ENCODE results near the gene BSN. TPM values are rescaled to one million over a fixed set of nuclear protein-coding genes. Genes with fewer than 3 reads are reported as not detected.
"Not testable (repeated sequence)": the region's sequence is repeated elsewhere in the genome, so short reads cannot be mapped to it uniquely, and the experiment has no call there.

The BSN gene
- total RNA-seq, 6 experiments from 2014 or later: 0.31 to 0.68 (median 0.50) TPM

DNA sequence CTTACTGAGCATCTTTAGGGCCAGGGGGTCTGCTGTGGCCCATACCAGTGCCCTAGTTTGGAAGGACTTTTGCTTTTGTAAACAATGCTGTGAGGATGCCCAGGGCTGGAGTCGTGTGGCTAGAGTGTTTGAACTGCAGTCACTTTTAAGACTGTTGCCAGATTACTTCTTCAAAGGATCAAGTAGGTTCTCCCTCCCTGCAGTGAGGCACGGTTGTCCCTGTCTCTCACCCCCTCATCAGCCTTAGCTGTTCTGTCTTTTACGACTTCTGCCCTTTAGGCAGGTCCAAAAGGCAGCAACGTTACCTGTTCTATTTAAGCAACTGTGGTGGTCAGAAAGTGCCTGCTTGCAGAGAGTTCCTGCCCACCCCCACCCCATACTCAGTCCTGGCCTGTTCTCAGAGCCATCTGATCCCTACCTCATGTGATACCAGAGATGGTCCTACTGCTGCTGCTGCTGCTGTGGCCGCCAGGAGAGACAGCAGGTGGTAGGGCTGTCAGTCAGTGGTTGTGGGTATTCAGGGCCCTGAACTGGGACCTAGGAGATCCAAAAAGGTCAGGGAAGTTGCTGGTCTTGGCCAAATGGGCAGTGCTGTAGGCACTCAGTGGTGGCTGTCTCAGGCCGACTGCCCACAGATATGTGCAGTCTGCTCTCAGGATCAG lies 140.3 kb downstream of the BSN start:
- WGBS (ENCODE audit: insufficient coverage, low coverage, low lambda C conversion rate, missing lambda C conversion rate): 42% methylated on average over 4 of the region's 6 CpGs
- H3K9me3 ChIP-seq; H3K27me3 ChIP-seq; DNase-seq; intact Hi-C loops (cut with DNase I); H3K27ac ChIP-seq; H3K4me3 ChIP-seq; ATAC-seq: not testable (repeated sequence)
- Histone ChIP-seq H3K4me1 (peaks cover 0 to 18% (median 0%) of the 10 kb centered on the region in 4 donors), H3K36me3 (peaks cover 0 to 19% (median 5%) of the 10 kb centered on the region in 4 donors)

DNA sequence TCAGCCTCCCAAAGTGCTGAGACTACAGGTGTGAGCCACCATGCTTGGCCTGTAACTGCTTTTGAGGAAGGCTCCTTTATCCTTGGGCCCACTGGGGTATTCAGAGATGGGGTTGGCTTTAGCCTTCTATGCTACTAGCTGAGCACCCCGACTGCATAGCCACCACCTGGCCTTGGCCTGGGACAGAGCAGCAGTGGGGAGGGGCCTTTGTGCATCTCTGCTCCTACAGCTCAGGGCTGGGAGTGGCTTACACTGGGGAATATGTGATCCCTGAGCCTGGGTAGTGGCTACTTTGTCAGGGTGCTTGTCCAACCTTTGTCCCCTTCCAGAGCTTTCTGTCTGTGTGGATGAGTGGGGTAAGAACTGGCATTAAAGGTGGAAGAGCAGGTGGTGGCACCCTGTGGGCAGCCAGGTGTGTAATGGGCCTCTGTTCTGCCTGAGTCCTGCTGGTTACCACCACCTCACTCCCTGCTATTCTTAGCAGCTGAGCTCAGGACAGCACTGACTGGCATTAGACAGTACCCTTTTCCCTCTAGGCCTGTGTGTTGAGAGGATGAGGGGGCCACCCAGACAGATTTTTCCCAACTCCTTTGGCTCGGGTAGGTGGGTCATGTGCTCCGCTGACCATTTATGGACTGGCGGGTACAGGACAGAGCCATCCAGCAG lies 141.2 kb downstream of the BSN start:
- DNase-seq; intact Hi-C loops (cut with DNase I): not testable (repeated sequence)

DNA sequence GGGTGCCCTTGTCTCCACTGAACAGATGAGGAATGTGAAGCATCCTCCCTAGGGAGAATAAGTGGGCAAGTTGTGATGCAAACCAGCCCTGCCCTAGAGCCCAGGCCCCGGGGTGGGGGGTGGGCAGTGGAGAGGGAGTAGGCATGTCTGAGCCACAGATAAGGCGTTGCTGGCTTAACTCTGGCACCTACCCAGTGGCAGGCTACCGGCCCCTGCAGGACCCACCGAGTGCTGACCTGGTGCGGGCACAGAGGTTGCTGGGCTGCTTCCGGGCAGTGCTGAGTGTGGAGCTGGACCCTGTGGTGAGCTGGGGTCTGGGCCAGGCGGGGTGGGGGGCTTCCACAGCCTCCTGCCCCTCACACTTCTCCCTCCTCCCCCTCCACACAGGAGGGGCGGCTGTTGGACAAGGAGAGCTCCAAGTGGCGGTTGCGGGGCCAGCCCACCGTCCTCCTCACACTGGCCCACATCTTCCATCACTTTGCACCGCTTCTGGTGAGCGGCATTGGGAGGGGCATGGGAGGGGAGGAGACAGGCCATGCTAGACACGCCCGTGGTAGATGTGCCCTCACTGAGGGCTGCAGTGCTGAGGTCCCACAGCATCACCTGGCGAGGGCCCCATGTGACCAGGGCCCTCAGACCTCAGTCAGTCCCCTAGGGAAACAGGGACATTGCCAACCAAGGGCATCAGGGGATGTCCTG lies 145.2 kb downstream of the BSN start:
- no peak for DNase-seq
- ATAC-seq: no peak
- Histone ChIP-seq H3K36me3 (peaks cover 0 to 52% (median 12%) of the 10 kb centered on the region in 4 donors), H3K27ac (no peak overlapping the region), H3K27me3 (no peaks in the 10 kb centered on the region), H3K4me1 (no peaks in the 10 kb centered on the region), H3K9me3 (no peaks in the 10 kb centered on the region), H3K4me3 (no peak overlapping the region)
- 69% methylated on average over 2 of the region's 16 CpGs for WGBS (ENCODE audit: insufficient coverage, low coverage, low lambda C conversion rate, missing lambda C conversion rate)
- intact Hi-C loops (cut with DNase I): no loop called here
- TF ChIP-seq POLR2A (IDR thresholded peaks at IDR 0.05) (no peak), CTCF (IDR thresholded peaks at IDR 0.05) (no peak)

More for the DNA sequence above, 141.2 kb downstream of the BSN start:
- H3K27me3 ChIP-seq, H3K4me3 ChIP-seq, H3K9me3 ChIP-seq, H3K27ac ChIP-seq: not testable (repeated sequence)
- Histone ChIP-seq H3K36me3 (peaks cover 0 to 24% (median 5%) of the 10 kb centered on the region in 4 donors), H3K4me1 (peaks cover 0 to 12% (median 0%) of the 10 kb centered on the region in 4 donors)
- WGBS (ENCODE audit: insufficient coverage, low coverage, low lambda C conversion rate, missing lambda C conversion rate): 80% methylated on average over 1 of the region's 4 CpGs
- peak; percentile 10 to 27 (median 12) for ATAC-seq

DNA sequence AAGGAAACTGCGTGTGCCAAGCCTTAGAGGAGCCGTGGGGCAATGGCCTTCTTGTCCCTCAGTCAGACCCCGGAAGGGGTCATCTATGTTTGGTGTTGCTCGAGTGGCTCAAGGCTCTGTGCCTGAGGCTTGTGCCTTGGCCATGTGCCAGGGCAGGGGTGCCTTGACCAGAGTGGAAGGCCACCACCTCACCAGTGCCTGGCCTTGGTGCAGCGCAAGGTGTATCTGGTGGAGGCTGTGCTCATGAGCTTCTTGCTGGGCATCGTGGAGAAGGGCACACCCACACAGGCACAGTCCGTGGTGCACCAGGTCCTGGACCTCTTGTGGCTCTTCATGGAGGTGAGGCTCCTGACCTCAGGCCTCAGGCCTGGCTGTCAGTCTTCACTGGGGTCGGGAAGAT lies 145.7 kb downstream of the BSN start:
- H3K4me1 ChIP-seq: no peaks in the 10 kb centered on the region
- 75% methylated on average over 2 of the region's 8 CpGs for WGBS (ENCODE audit: insufficient coverage, low coverage, low lambda C conversion rate, missing lambda C conversion rate)
- no peak overlapping the region for H3K4me3 ChIP-seq
- H3K27me3 ChIP-seq: no peaks in the 10 kb centered on the region
- no peak for DNase-seq
- H3K36me3 ChIP-seq: peaks cover 0 to 58% (median 17%) of the 10 kb centered on the region in 4 donors
- intact Hi-C loops (cut with DNase I): loop anchor here in 1 of 2 donors (10.0 kb wide), 1 partner anchor 145 kb away; no protein-coding TSS in a partner anchor
- H3K9me3 ChIP-seq: no peaks in the 10 kb centered on the region
- ATAC-seq: no peak
- H3K27ac ChIP-seq: no peak overlapping the region
- no peak for TF ChIP-seq POLR2A (IDR thresholded peaks at IDR 0.05)
- TF ChIP-seq CTCF (IDR thresholded peaks at IDR 0.05): no peak

GRCh38 chr3:49700453-49701128 lies 146.3 kb downstream of the BSN start:
- ATAC-seq (no peak), DNase-seq (no peak)
- Histone ChIP-seq H3K4me3 (no peak overlapping the region), H3K4me1 (no peaks in the 10 kb centered on the region), H3K27ac (no peak overlapping the region), H3K27me3 (no peaks in the 10 kb centered on the region), H3K9me3 (no peaks in the 10 kb centered on the region), H3K36me3 (peaks cover 0 to 64% (median 21%) of the 10 kb centered on the region in 4 donors)
- WGBS (ENCODE audit: insufficient coverage, low coverage, low lambda C conversion rate, missing lambda C conversion rate): 33% methylated on average over 1 of the region's 13 CpGs
- intact Hi-C loops (cut with DNase I): loop anchor here in 1 of 2 donors (10.0 kb wide), 1 partner anchor 144 kb away; no protein-coding TSS in a partner anchor
- TF ChIP-seq CTCF (IDR thresholded peaks at IDR 0.05): no peak
- no peak for TF ChIP-seq POLR2A (IDR thresholded peaks at IDR 0.05)

Data from right lobe of liver (tissue), 6 donors.